NT2/D1 (cell line): ENCODE data around the gene IGFBP5.

Experiments used
- SUZ12 ChIP-seq: IDR thresholded peaks from 2 replicates; pipeline ENCODE4 v1.6.1; 2011; ENCODE audit not compliant: insufficient read length, insufficient read depth; ENCODE audit errors: extremely low read depth
- YY1 ChIP-seq: IDR thresholded peaks from 2 replicates; pipeline ENCODE4 v1.6.1; 2011; ENCODE audit not compliant: insufficient read length, insufficient read depth

DNA sequence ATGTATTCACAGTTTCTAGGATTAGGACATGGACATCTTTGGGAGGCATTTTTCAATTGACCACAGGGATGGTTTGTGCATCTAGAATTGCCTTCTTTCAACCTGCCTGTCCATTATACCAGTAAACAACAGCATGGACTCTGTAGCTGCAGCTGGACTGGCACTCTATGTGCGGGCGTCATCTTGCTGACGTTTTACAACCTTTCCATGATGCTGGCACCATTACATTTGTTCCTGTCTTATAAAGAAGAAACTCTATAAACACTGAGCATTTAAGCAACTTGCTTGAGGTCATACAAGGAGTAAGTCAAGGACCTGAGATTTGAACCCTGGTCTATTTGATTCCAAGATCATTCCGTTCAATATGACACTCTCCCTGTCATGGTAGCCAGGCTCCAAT is 25.4 kb upstream of the IGFBP5 start:
- TF ChIP-seq YY1: no peak
- no peak for TF ChIP-seq SUZ12
